ENCODE data around the gene C10orf90. TPM values are rescaled to one million over a fixed set of nuclear protein-coding genes. Genes with fewer than 3 reads are reported as not detected.

Gene C10orf90
- total RNA-seq, 4 donors from 2014 or later: 0.06 TPM; not detected in 3

DNA sequence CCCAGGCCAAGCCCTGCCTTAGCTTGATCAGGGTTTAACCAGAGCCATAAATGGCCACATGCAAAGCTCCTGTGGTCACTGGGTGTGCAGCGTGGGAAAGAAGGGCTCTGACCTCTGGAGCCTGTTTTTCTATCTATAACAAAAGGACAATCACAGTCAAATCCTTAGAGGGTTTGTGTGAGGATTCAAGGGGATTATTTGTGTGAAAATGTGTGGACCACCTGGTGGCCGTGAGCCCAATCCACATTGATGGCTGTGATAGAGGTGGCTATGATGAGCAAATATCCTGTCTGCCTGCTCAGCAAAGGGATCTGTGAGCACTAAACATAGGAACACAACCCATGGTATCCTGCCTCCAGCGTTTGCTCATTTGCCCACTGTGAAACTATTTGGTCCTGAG, 107.1 kb downstream of the C10orf90 start:
- no peak overlapping the region for H3K27ac ChIP-seq (replicated peaks in 1 of 4)
- H3K4me3 ChIP-seq: no peak overlapping the region
- no peak for DNase-seq (ENCODE audit: extremely low spot score)
- 83% methylated on average over 3 of the region's 3 CpGs for WGBS
- H3K4me1 ChIP-seq: peaks cover 0 to 11% (median 8%) of the 10 kb centered on the region in 4 donors
- no peaks in the 10 kb centered on the region for H3K36me3 ChIP-seq
- no peak for TF ChIP-seq EP300 (IDR thresholded peaks at IDR 0.05)
- TF ChIP-seq POLR2A (IDR thresholded peaks at IDR 0.05; ENCODE audit: low read depth): no peak
- TF ChIP-seq POLR2AphosphoS5 (IDR thresholded peaks at IDR 0.05): no peak
- TF ChIP-seq, protein P1, sequence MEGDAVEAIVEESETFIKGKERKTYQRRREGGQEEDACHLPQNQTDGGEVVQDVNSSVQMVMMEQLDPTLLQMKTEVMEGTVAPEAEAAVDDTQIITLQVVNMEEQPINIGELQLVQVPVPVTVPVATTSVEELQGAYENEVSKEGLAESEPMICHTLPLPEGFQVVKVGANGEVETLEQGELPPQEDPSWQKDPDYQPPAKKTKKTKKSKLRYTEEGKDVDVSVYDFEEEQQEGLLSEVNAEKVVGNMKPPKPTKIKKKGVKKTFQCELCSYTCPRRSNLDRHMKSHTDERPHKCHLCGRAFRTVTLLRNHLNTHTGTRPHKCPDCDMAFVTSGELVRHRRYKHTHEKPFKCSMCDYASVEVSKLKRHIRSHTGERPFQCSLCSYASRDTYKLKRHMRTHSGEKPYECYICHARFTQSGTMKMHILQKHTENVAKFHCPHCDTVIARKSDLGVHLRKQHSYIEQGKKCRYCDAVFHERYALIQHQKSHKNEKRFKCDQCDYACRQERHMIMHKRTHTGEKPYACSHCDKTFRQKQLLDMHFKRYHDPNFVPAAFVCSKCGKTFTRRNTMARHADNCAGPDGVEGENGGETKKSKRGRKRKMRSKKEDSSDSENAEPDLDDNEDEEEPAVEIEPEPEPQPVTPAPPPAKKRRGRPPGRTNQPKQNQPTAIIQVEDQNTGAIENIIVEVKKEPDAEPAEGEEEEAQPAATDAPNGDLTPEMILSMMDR (IDR thresholded peaks at IDR 0.05): no peak
- peaks cover 0 to 12% (median 0%) of the 10 kb centered on the region in 4 donors for H3K27me3 ChIP-seq
- no peaks in the 10 kb centered on the region for H3K9me3 ChIP-seq
- intact Hi-C loops (cut with DNase I): no loop called here

DNA sequence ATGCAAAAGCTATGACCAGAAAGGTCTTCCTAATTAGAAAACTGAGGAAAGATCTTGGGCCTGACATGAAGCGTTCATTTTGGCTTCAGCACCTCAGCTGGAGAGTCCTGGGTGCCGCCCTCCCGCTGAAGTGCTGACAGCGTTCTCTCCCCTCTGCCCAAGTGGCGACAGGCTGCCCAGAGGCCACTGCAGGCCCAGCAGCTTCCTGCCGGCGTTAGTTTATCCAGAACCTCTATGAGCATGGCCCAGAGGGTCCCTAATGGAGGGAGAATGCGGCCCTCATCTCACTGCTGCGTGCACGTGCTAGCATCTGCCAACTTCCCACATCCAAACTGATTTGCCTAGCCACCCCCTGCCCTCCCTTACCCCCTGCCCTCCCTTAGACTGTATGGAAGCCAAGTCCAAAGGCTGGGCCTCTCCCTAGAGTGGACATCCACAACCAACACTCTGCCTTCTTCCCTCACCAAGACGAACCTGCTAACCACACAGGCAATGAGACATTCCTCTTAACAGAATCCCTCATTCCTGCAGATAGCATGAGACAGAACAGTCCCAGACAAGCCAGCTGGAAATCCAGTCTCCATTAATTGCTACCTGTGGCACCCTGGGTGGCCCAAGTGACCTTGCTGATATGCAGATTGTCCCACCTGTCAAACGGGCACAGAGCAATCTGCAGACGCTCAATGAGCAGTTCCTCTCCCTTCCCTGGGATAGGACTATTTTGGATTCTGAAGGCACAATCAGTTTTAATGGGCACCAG, 108.4 kb downstream of the C10orf90 start:
- peak; percentile 89 for DNase-seq (ENCODE audit: extremely low spot score)
- H3K4me1 ChIP-seq: peaks cover 0 to 11% (median 8%) of the 10 kb centered on the region in 4 donors
- no peak overlapping the region for H3K27ac ChIP-seq (replicated peaks in 1 of 4)
- intact Hi-C loops (cut with DNase I): no loop called here
- H3K36me3 ChIP-seq: no peaks in the 10 kb centered on the region
- H3K27me3 ChIP-seq: peaks cover 0 to 12% (median 0%) of the 10 kb centered on the region in 4 donors
- 61% methylated on average over 10 of the region's 13 CpGs for WGBS
- TF ChIP-seq, protein P1 (IDR thresholded peaks at IDR 0.05): no peak
- no peak for TF ChIP-seq POLR2A (IDR thresholded peaks at IDR 0.05; ENCODE audit: low read depth)
- no peak for TF ChIP-seq POLR2AphosphoS5 (IDR thresholded peaks at IDR 0.05)
- TF ChIP-seq EP300 (IDR thresholded peaks at IDR 0.05): no peak
- peak overlapping the region in 2 of 4 donors; percentile 21 to 33 for H3K4me3 ChIP-seq
- H3K9me3 ChIP-seq: no peaks in the 10 kb centered on the region

DNA sequence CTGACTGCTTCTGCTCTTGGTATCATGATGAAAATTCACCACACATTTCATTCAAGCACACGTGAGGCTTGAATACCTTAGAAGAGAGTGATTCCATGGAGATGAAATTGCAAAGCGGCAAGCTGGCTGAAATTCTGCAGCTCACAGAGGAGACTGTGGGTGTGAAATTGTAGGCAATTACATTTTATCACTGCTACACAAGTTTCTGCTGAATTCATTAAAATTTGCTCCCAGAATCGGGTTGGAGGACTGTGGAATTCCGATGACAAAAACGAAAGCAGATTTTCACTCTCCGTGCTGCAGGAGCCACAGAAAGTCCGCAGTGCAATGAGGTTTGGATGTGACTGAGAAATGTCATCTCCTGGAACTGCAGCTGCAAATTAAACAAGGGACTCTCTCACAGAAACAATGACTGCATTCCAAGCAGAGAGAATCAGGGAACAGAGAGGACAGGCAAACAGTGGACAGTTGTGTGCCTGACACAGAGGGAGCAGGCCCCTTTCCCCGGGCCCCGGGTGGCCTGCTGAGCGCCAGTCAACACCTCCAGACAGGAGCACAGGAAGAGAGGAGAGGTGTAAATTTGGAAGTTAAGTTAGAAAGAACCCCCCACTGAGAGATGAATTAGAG, 109.1 kb downstream of the C10orf90 start:
- H3K27me3 ChIP-seq: peaks cover 0 to 10% (median 0%) of the 10 kb centered on the region in 4 donors
- no peaks in the 10 kb centered on the region for H3K36me3 ChIP-seq
- no peak overlapping the region for H3K27ac ChIP-seq (replicated peaks in 1 of 4)
- H3K4me1 ChIP-seq: peaks cover 0 to 11% (median 8%) of the 10 kb centered on the region in 4 donors
- peak; percentile 55 for DNase-seq (ENCODE audit: extremely low spot score)
- no peaks in the 10 kb centered on the region for H3K9me3 ChIP-seq
- peak overlapping the region; percentile 18 to 33 (median 24) for H3K4me3 ChIP-seq
- TF ChIP-seq EP300 (IDR thresholded peaks at IDR 0.05) (no peak), POLR2A (IDR thresholded peaks at IDR 0.05; ENCODE audit: low read depth) (no peak), POLR2AphosphoS5 (IDR thresholded peaks at IDR 0.05) (no peak)
- TF ChIP-seq, protein P1 (IDR thresholded peaks at IDR 0.05): no peak
- intact Hi-C loops (cut with DNase I): no loop called here
- 33% methylated on average over 10 of the region's 10 CpGs for WGBS

DNA sequence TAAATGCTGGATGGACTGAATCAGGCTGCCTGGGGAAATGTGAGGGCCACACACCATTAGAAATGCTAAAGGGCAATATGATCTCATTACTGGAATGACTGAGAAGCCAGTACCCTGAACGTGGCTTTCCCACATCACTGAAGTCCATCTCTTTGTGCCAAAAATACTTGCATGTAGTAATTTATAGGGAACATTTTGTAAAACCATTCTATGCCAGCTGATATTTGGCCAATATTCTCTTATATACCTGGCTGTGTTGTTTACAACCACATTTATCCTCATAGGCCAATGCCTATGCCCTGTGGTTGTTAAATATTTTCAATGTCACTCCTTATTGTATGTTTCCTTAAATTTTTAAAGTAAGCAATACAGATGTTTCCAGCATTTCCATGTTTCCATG, 111.6 kb downstream of the C10orf90 start:
- no peak for DNase-seq (ENCODE audit: extremely low spot score)
- Histone ChIP-seq H3K27me3 (no peaks in the 10 kb centered on the region), H3K27ac (replicated peaks in 1 of 4) (no peak overlapping the region), H3K4me3 (no peak overlapping the region), H3K36me3 (no peaks in the 10 kb centered on the region), H3K4me1 (peaks cover 0 to 11% (median 8%) of the 10 kb centered on the region in 4 donors), H3K9me3 (no peaks in the 10 kb centered on the region)
- intact Hi-C loops (cut with DNase I): no loop called here
- WGBS: 6% methylated on average over 1 of the region's 1 CpG
- TF ChIP-seq POLR2AphosphoS5 (IDR thresholded peaks at IDR 0.05) (no peak), EP300 (IDR thresholded peaks at IDR 0.05) (no peak), POLR2A (IDR thresholded peaks at IDR 0.05; ENCODE audit: low read depth) (no peak)
- TF ChIP-seq, protein P1 (IDR thresholded peaks at IDR 0.05): no peak
